ENCODE results near the gene STRC.
"Not testable (repeated sequence)": the region's sequence is repeated elsewhere in the genome, so short reads cannot be mapped to it uniquely, and the experiment has no call there.

STRC gene

GRCh38 chr15:43625106-43625505, 6.5 kb upstream of the STRC start:
- DNase-seq (ENCODE audit: low read depth in 1 of 2, low spot score in 1 of 2), result no peak
- Histone ChIP-seq H3K4me3 (replicated peaks; ENCODE audit: insufficient read depth, low read length) (no peak overlapping the region), H3K27ac (replicated peaks) (no peak overlapping the region), H3K27me3 (ENCODE audit: insufficient read depth, poor library complexity, severe bottlenecking) (no peaks in the 10 kb centered on the region)
- TF ChIP-seq SPI1 (IDR thresholded peaks at IDR 0.05; ENCODE audit: borderline replicate concordance, low read depth) (no peak), GABPA (IDR thresholded peaks at IDR 0.05; ENCODE audit: low read depth) (no peak), REST (IDR thresholded peaks at IDR 0.05; ENCODE audit: insufficient replicate concordance, low read depth) (no peak), POLR2AphosphoS5 (IDR thresholded peaks at IDR 0.05; ENCODE audit: low read depth) (no peak), CTCF (IDR thresholded peaks at IDR 0.05; ENCODE audit: insufficient read depth, low read length) (no peak)

- H3K27me3 ChIP-seq (ENCODE audit: insufficient read depth, poor library complexity, severe bottlenecking); DNase-seq (ENCODE audit: low read depth in 1 of 2, low spot score in 1 of 2); H3K4me3 ChIP-seq (replicated peaks; ENCODE audit: insufficient read depth, low read length); H3K27ac ChIP-seq (replicated peaks): not testable (repeated sequence)
These were observed 3.6 kb upstream of the STRC start for GRCh38 chr15:43622068-43622799.

GRCh38 chr15:43617750-43618149, 850 bp downstream of the STRC start:
- H3K27me3 ChIP-seq (ENCODE audit: insufficient read depth, poor library complexity, severe bottlenecking); H3K4me3 ChIP-seq (replicated peaks; ENCODE audit: insufficient read depth, low read length); H3K27ac ChIP-seq (replicated peaks); DNase-seq (ENCODE audit: low read depth in 1 of 2, low spot score in 1 of 2): not testable (repeated sequence)

- not testable (repeated sequence) for H3K27ac ChIP-seq (replicated peaks); H3K4me3 ChIP-seq (replicated peaks; ENCODE audit: insufficient read depth, low read length); H3K27me3 ChIP-seq (ENCODE audit: insufficient read depth, poor library complexity, severe bottlenecking); DNase-seq (ENCODE audit: low read depth in 1 of 2, low spot score in 1 of 2)
These were observed 16.4 kb downstream of the STRC start for GRCh38 chr15:43602233-43602632.

GRCh38 chr15:43600200-43600599, 18.4 kb downstream of the STRC start:
- DNase-seq (ENCODE audit: low read depth in 1 of 2, low spot score in 1 of 2); H3K27me3 ChIP-seq (ENCODE audit: insufficient read depth, poor library complexity, severe bottlenecking); H3K4me3 ChIP-seq (replicated peaks; ENCODE audit: insufficient read depth, low read length); H3K27ac ChIP-seq (replicated peaks): not testable (repeated sequence)

- H3K27ac ChIP-seq (replicated peaks); DNase-seq (ENCODE audit: low read depth in 1 of 2, low spot score in 1 of 2); H3K27me3 ChIP-seq (ENCODE audit: insufficient read depth, poor library complexity, severe bottlenecking); H3K4me3 ChIP-seq (replicated peaks; ENCODE audit: insufficient read depth, low read length): not testable (repeated sequence)
These were observed 19.5 kb downstream of the STRC start for GRCh38 chr15:43599131-43599530.

- not testable (repeated sequence) for DNase-seq (ENCODE audit: low read depth in 1 of 2, low spot score in 1 of 2); H3K27me3 ChIP-seq (ENCODE audit: insufficient read depth, poor library complexity, severe bottlenecking); H3K4me3 ChIP-seq (replicated peaks; ENCODE audit: insufficient read depth, low read length); H3K27ac ChIP-seq (replicated peaks)
These were observed 25.0 kb downstream of the STRC start, which contains the start of gene CKMT1B for GRCh38 chr15:43593328-43594190. Gene CKMT1B, plus strand, starts transcription at chr15:43594027. Its CDS starts 192 bp downstream, at chr15:43594219.

- not testable (repeated sequence) for H3K27ac ChIP-seq (replicated peaks); H3K4me3 ChIP-seq (replicated peaks; ENCODE audit: insufficient read depth, low read length); H3K27me3 ChIP-seq (ENCODE audit: insufficient read depth, poor library complexity, severe bottlenecking); DNase-seq (ENCODE audit: low read depth in 1 of 2, low spot score in 1 of 2)
These were observed 25.8 kb downstream of the STRC start for GRCh38 chr15:43592841-43593240.

- not testable (repeated sequence) for DNase-seq (ENCODE audit: low read depth in 1 of 2, low spot score in 1 of 2); H3K27me3 ChIP-seq (ENCODE audit: insufficient read depth, poor library complexity, severe bottlenecking); H3K27ac ChIP-seq (replicated peaks); H3K4me3 ChIP-seq (replicated peaks; ENCODE audit: insufficient read depth, low read length)
These were observed 28.7 kb downstream of the STRC start, which contains the start of gene PPIP5K1 for GRCh38 chr15:43589778-43590466. Gene PPIP5K1, minus strand, starts transcription at chr15:43590208. Its CDS starts 5,704 bp downstream, at chr15:43584504.

- H3K27me3 ChIP-seq (ENCODE audit: insufficient read depth, poor library complexity, severe bottlenecking); H3K27ac ChIP-seq (replicated peaks); H3K4me3 ChIP-seq (replicated peaks; ENCODE audit: insufficient read depth, low read length); DNase-seq (ENCODE audit: low read depth in 1 of 2, low spot score in 1 of 2): not testable (repeated sequence)
These were observed 44.0 kb downstream of the STRC start for GRCh38 chr15:43574607-43575006.

- H3K4me3 ChIP-seq (replicated peaks; ENCODE audit: insufficient read depth, low read length); H3K27ac ChIP-seq (replicated peaks); DNase-seq (ENCODE audit: low read depth in 1 of 2, low spot score in 1 of 2); H3K27me3 ChIP-seq (ENCODE audit: insufficient read depth, poor library complexity, severe bottlenecking): not testable (repeated sequence)
These were observed 52.0 kb downstream of the STRC start for GRCh38 chr15:43566615-43567014.
